ENCODE measurements around the gene RAB15. TPM values are rescaled to one million over a fixed set of nuclear protein-coding genes. Genes with fewer than 3 reads are reported as not detected.

Gene RAB15
- total and polyA plus RNA-seq, 9 of the 15 experiments (the other 6 are each of a cell fraction or from before 2014, with no cell fraction given): 0.09 to 0.30 (median 0.16) TPM; not detected in 2

DNA sequence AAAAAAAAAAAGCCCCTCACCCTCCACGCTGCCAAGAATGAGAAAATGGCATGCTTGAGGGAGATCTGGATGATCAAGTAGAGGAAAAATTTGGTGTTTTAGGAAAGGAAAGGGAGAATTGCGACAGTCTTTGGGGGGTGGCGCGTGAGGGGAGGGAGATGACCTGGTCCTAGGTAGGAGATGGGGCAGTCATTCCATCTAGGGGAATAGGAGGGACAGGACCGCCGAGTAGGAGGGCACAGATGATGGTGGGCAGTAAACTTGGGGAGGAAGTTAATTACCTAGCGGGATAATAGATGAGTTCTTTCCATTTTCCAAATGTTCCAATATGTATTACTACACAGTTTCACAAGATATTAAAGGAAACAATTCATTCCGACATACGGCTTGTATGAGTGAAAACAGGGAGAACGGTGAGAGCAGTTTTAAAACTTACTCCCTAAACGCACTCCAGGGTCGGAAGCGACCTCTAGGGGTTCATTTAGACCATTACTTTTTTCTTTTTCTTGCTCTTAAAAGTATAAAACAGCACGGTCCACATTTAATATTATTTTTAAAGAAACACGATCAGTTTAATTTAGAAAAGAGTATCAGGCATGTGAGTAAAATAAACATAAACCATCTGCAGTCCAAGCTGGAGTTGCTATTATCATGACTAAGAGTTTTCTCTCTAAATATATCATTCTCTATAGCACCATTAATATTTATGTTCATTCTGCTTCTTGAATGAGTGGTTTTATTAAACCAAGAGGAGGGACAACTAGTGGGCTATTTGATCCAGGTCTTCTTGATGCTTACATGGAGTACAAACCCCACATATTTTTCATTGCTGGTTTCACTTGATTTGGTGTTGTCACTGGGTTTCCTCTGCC lies 11.5 kb upstream of the RAB15 start:
- ATAC-seq: no peak
- CTCF ChIA-PET (ENCODE audit: low intra/inter-chr PET ratio): interaction anchor here (1.2 kb wide), 1 partner anchor 182 kb away, joined by 3 read pairs; no protein-coding TSS in a partner anchor
- TF ChIP-seq FOXK2 (conservative IDR thresholded peaks at IDR 0.05 in 1 of 2, IDR thresholded peaks at IDR 0.05 in 1 of 2; ENCODE audit: low read depth in 2 of 2) (no peak), RAD21 (CRISPR knock-in tag; conservative IDR thresholded peaks at IDR 0.05 in 1 of 2, IDR thresholded peaks at IDR 0.05 in 1 of 2) (peak; percentile 31 to 67; a peak in 3 of 4 replicates)
- TF ChIP-seq, protein P1, sequence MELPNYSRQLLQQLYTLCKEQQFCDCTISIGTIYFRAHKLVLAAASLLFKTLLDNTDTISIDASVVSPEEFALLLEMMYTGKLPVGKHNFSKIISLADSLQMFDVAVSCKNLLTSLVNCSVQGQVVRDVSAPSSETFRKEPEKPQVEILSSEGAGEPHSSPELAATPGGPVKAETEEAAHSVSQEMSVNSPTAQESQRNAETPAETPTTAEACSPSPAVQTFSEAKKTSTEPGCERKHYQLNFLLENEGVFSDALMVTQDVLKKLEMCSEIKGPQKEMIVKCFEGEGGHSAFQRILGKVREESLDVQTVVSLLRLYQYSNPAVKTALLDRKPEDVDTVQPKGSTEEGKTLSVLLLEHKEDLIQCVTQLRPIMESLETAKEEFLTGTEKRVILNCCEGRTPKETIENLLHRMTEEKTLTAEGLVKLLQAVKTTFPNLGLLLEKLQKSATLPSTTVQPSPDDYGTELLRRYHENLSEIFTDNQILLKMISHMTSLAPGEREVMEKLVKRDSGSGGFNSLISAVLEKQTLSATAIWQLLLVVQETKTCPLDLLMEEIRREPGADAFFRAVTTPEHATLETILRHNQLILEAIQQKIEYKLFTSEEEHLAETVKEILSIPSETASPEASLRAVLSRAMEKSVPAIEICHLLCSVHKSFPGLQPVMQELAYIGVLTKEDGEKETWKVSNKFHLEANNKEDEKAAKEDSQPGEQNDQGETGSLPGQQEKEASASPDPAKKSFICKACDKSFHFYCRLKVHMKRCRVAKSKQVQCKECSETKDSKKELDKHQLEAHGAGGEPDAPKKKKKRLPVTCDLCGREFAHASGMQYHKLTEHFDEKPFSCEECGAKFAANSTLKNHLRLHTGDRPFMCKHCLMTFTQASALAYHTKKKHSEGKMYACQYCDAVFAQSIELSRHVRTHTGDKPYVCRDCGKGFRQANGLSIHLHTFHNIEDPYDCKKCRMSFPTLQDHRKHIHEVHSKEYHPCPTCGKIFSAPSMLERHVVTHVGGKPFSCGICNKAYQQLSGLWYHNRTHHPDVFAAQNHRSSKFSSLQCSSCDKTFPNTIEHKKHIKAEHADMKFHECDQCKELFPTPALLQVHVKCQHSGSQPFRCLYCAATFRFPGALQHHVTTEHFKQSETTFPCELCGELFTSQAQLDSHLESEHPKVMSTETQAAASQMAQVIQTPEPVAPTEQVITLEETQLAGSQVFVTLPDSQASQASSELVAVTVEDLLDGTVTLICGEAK (IDR thresholded peaks at IDR 0.05): no peak
- TF ChIP-seq, protein P1 (CRISPR knock-in tag; IDR thresholded peaks at IDR 0.05): no peak
- TF ChIP-seq, protein P2, sequence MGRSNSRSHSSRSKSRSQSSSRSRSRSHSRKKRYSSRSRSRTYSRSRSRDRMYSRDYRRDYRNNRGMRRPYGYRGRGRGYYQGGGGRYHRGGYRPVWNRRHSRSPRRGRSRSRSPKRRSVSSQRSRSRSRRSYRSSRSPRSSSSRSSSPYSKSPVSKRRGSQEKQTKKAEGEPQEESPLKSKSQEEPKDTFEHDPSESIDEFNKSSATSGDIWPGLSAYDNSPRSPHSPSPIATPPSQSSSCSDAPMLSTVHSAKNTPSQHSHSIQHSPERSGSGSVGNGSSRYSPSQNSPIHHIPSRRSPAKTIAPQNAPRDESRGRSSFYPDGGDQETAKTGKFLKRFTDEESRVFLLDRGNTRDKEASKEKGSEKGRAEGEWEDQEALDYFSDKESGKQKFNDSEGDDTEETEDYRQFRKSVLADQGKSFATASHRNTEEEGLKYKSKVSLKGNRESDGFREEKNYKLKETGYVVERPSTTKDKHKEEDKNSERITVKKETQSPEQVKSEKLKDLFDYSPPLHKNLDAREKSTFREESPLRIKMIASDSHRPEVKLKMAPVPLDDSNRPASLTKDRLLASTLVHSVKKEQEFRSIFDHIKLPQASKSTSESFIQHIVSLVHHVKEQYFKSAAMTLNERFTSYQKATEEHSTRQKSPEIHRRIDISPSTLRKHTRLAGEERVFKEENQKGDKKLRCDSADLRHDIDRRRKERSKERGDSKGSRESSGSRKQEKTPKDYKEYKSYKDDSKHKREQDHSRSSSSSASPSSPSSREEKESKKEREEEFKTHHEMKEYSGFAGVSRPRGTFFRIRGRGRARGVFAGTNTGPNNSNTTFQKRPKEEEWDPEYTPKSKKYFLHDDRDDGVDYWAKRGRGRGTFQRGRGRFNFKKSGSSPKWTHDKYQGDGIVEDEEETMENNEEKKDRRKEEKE (IDR thresholded peaks at IDR 0.05; ENCODE audit: borderline replicate concordance in 1 of 2, control insufficient read depth in 1 of 2, low read depth in 2 of 2, low read length in 1 of 2): no peak

More for the DNA sequence above, 11.5 kb upstream of the RAB15 start:
- Histone ChIP-seq H3K36me3 (ENCODE audit: control insufficient read depth, insufficient read depth, low read length) (no peaks in the 10 kb centered on the region), H3K4me1 (replicated peaks in 1 of 2; ENCODE audit: control insufficient read depth in 2 of 2, insufficient read depth in 2 of 2, low read length in 2 of 2) (peaks cover 0 to 4% of the 10 kb centered on the region in 2 experiments; a peak in 3 of 5 replicates), H3K27me3 (ENCODE audit: control insufficient read depth in 2 of 2, insufficient read depth in 2 of 2, low read length in 2 of 2) (peaks cover 0 to 4% of the 10 kb centered on the region in 2 experiments; a peak in 3 of 5 replicates), H3K9me1 (ENCODE audit: control insufficient read depth, insufficient read depth, low read length) (no peaks in the 10 kb centered on the region), H4K20me1 (replicated peaks; ENCODE audit: control insufficient read depth, insufficient read depth, low read length) (no peaks in the 10 kb centered on the region), H3K4me3 (no peak overlapping the region), H3K79me2 (ENCODE audit: control insufficient read depth, insufficient read depth, low read length) (peaks cover 16% of the 10 kb centered on the region), H3K9ac (ENCODE audit: insufficient read depth in 1 of 2, low read depth in 2 of 2, low read length in 2 of 2) (no peak overlapping the region), H2AFZ (ENCODE audit: low read depth, low read length) (peak overlapping the region; percentile 59), H3K4me2 (ENCODE audit: insufficient read depth, low read length) (peak overlapping the region; percentile 61), H3K27ac (ENCODE audit: extremely low read depth, low read depth, low read length) (no peak overlapping the region), H3K9me3 (replicated peaks; ENCODE audit: control insufficient read depth, insufficient read depth, low read depth, low read length) (no peaks in the 10 kb centered on the region)
- intact Hi-C loops (cut with micrococcal nuclease): loop anchor here (5.0 to 10.0 kb wide), 2 partner anchors 81 to 309 kb away; no protein-coding TSS in a partner anchor
- POLR2A ChIA-PET: no interaction called here
- peak in 3 of 4 experiments; percentile 17 to 57 (median 29) for DNase-seq (ENCODE audit: extremely low read depth in 1 of 4, low spot score in 3 of 4)
- WGBS (ENCODE audit: insufficient coverage, low coverage, missing lambda C conversion rate): 5% methylated on average over 10 of the region's 15 CpGs
- in situ Hi-C loops (cut with MboI): no loop called here
- BruUV-seq (replicated peaks): no TSS peak
- peak; percentile 60 for FAIRE-seq
